Cerebellar nuclear complex (tissue), 1 donor: ENCODE data around the gene YAE1.
A peak's percentile ranks its signal among the peaks of the same experiment; 100 is the strongest.

Experiments used
- DNase-seq, 2 experiments: peaks; one replicate each; lab custom pipeline; 2025; lab: John Stamatoyannopoulos, UW

Gene YAE1

GRCh38 chr7:39557222-39557621 is 9.0 kb upstream of the YAE1 start:
- no peak for DNase-seq

GRCh38 chr7:39557911-39558310 is 8.3 kb upstream of the YAE1 start:
- no peak for DNase-seq

- DNase-seq = no peak
Observed at GRCh38 chr7:39560408-39560807, 5.8 kb upstream of the YAE1 start.

GRCh38 chr7:39560997-39561396 is 5.2 kb upstream of the YAE1 start:
- no peak for DNase-seq

- DNase-seq = no peak
Observed at GRCh38 chr7:39565538-39565937, 666 bp upstream of the YAE1 start.

GRCh38 chr7:39567294-39567693 is 1.1 kb downstream of the YAE1 start:
- DNase-seq = no peak

GRCh38 chr7:39574673-39575349 is 8.6 kb downstream of the YAE1 start:
- DNase-seq = no peak

- DNase-seq = no peak
Observed at GRCh38 chr7:39577229-39577874, 11.1 kb downstream of the YAE1 start.

- peak; percentile 21 to 48 for DNase-seq
Observed at GRCh38 chr7:39580149-39580874, 14.1 kb downstream of the YAE1 start.

GRCh38 chr7:39582536-39582935 is 16.3 kb downstream of the YAE1 start:
- no peak for DNase-seq

GRCh38 chr7:39583539-39583938 is 17.3 kb downstream of the YAE1 start:
- DNase-seq = no peak

- DNase-seq = no peak
Observed at GRCh38 chr7:39587393-39587792, 21.2 kb downstream of the YAE1 start.

- no peak for DNase-seq
Observed at GRCh38 chr7:39588416-39588815, 22.2 kb downstream of the YAE1 start.

- DNase-seq = no peak
Observed at GRCh38 chr7:39589323-39590111, 23.3 kb downstream of the YAE1 start.

- DNase-seq = no peak
Observed at GRCh38 chr7:39592586-39592985, 26.4 kb downstream of the YAE1 start.

- no peak for DNase-seq
Observed at GRCh38 chr7:39594988-39595620, 28.9 kb downstream of the YAE1 start.

GRCh38 chr7:39602351-39602750 is 36.1 kb downstream of the YAE1 start:
- no peak for DNase-seq

- no peak for DNase-seq
Observed at GRCh38 chr7:39603924-39604323, 37.7 kb downstream of the YAE1 start.

- DNase-seq = no peak
Observed at GRCh38 chr7:39605087-39605486, 38.9 kb downstream of the YAE1 start.

GRCh38 chr7:39606352-39606751 is 40.1 kb downstream of the YAE1 start:
- no peak for DNase-seq

- DNase-seq = no peak
Observed at GRCh38 chr7:39606941-39607340, 40.7 kb downstream of the YAE1 start.

- no peak for DNase-seq
Observed at GRCh38 chr7:39607865-39608264, 41.7 kb downstream of the YAE1 start.
